Aorta (tissue), 5 donors: ENCODE measurements around the gene KCNJ9. TPM values are rescaled to one million over a fixed set of nuclear protein-coding genes. Genes with fewer than 3 reads are reported as not detected.
A peak's percentile ranks its signal among the peaks of the same experiment; 100 is the strongest.

Source experiments
- ATAC-seq: fragments of 200-7000 bp; cut with Tn5 transposase; one replicate; pipeline ENCODE4 v1.9.1; 2022; ENCODE audit warnings: moderate library complexity; ENCODE audit not compliant: low FRiP score
- DNase-seq, 2 donors: peaks; one replicate each; pipeline ENCODE4 v3.0.0-alpha.2; 2020
- H3K27ac ChIP-seq, 2 donors: one replicate each; pipeline ENCODE4 v1.5.1; 2013; ENCODE audit warnings: low read length in 2 of 2, mild to moderate bottlenecking in 2 of 2, moderate library complexity in 2 of 2, control low read depth in 1 of 2, inconsistent platforms in 1 of 2, low read depth in 1 of 2
- H3K27me3 ChIP-seq, 2 donors: one replicate each; pipeline ENCODE4 v1.6.1; 2013; ENCODE audit warnings: control low read depth in 1 of 2, low read length in 1 of 2, mild to moderate bottlenecking in 1 of 2, moderate library complexity in 1 of 2; ENCODE audit not compliant: insufficient read depth in 2 of 2, control insufficient read depth in 1 of 2
- H3K36me3 ChIP-seq, 2 donors: one replicate each; pipeline ENCODE4 v1.6.1; 2013; ENCODE audit warnings: control low read depth in 1 of 2, low read length in 1 of 2, mild to moderate bottlenecking in 1 of 2; ENCODE audit not compliant: insufficient read depth in 2 of 2, control insufficient read depth in 1 of 2
- H3K4me1 ChIP-seq, 2 donors: one replicate each; pipeline ENCODE4 v1.6.1; 2013; ENCODE audit warnings: low read length in 2 of 2, control low read depth in 1 of 2, mild to moderate bottlenecking in 1 of 2, moderate library complexity in 1 of 2; ENCODE audit not compliant: insufficient read depth in 2 of 2, control insufficient read depth in 1 of 2
- H3K4me3 ChIP-seq, 2 donors: one replicate each; pipeline ENCODE4 v1.5.1; 2013; ENCODE audit warnings: low read length in 2 of 2, control low read depth in 1 of 2, mild to moderate bottlenecking in 1 of 2
- H3K9me3 ChIP-seq: one replicate; pipeline ENCODE4 v1.6.1; 2013; ENCODE audit warnings: mild to moderate bottlenecking, low read length; ENCODE audit not compliant: control insufficient read depth
- WGBS, 2 donors: extraction: QIAGEN DNeasy Blood & Tissue Kit; methylation state at CpG; one replicate each; pipeline ENCODE4 v1.1.7; 2013; 5-methylcytosine and 5-hydroxymethylcytosine counted together
- intact Hi-C, 2 donors: fragments of 100-400 bp; cut with DNase I; formaldehyde crosslinking; loops; one replicate each; pipeline versions ENCODE4 v1.14.2 to v1.15.0; 2022
- polyA plus RNA-seq, 2 donors: library from polyadenylated mRNA; stranded (reverse); fragments of 200-250 nt; gene quantifications; one replicate each; pipeline ENCODE4 v1.2.3, GENCODE V29; 2013
- total RNA-seq, 2 donors: library from RNA; stranded (reverse); fragmentation: NEBNext Ultra II Directional; extraction: Animal tissue kit (Norgen Biotek cat#: 25700); gene quantifications; one replicate each; pipeline ENCODE4 v1.2.1, GENCODE V29; 2021
- donor health status: healthy with polysubstance abuse.
- donor health status: Bipolar disorder and iron deficiency.
- donor health status: DM: no; HTN: no; CAD: no.
- donor health status: DM: no; HTN: no; CAD: no.
- donor health status: DM: yes; HTN: yes; CAD: no.

Gene KCNJ9
- total and polyA plus RNA-seq, 4 donors = not detected

GRCh38 chr1:160134791-160135572, 53.6 kb downstream of the KCNJ9 start:
- DNase-seq (peak in 1 of 2 donors; percentile 42), ATAC-seq (no peak)
- Histone ChIP-seq H3K4me1 (peaks cover 2 to 10% of the 10 kb centered on the region in 2 donors), H3K36me3 (peaks cover 0 to 8% of the 10 kb centered on the region in 2 donors), H3K9me3 (no peaks in the 10 kb centered on the region), H3K27me3 (no peaks in the 10 kb centered on the region), H3K4me3 (no peak overlapping the region), H3K27ac (peak overlapping the region in 1 of 2 donors; percentile 2)
- 84 to 85% methylated on average over 20 of the region's 20 CpGs for WGBS, 2 donors
- intact Hi-C loops = no loop called here

GRCh38 chr1:160136121-160136925, 55.0 kb downstream of the KCNJ9 start:
- H3K27ac ChIP-seq = peak overlapping the region in 1 of 2 donors; percentile 2
- peaks cover 0 to 8% of the 10 kb centered on the region in 2 donors for H3K36me3 ChIP-seq
- H3K9me3 ChIP-seq = no peaks in the 10 kb centered on the region
- no peaks in the 10 kb centered on the region for H3K27me3 ChIP-seq
- no peak overlapping the region for H3K4me3 ChIP-seq
- intact Hi-C loops = no loop called here
- WGBS, 2 donors = 86 to 88% methylated on average over 22 of the region's 22 CpGs
- peaks cover 0 to 5% of the 10 kb centered on the region in 2 donors for H3K4me1 ChIP-seq
- ATAC-seq (no peak), DNase-seq (peak in 1 of 2 donors; percentile 63)

GRCh38 chr1:160136926-160137200, 55.5 kb downstream of the KCNJ9 start:
- Histone ChIP-seq H3K27ac (peak overlapping the region; percentile 2 to 52), H3K9me3 (no peaks in the 10 kb centered on the region), H3K4me3 (no peak overlapping the region), H3K4me1 (peaks cover 0 to 4% of the 10 kb centered on the region in 2 donors), H3K27me3 (no peaks in the 10 kb centered on the region), H3K36me3 (peaks cover 0 to 8% of the 10 kb centered on the region in 2 donors)
- intact Hi-C loops = no loop called here
- peak in 1 of 2 donors; percentile 54 for DNase-seq
- 52 to 66% methylated on average over 5 of the region's 5 CpGs for WGBS, 2 donors
- no peak for ATAC-seq

GRCh38 chr1:160137216-160137862, 56.0 kb downstream of the KCNJ9 start:
- Histone ChIP-seq H3K27ac (peak overlapping the region; percentile 4 to 52), H3K4me3 (no peak overlapping the region), H3K36me3 (peaks cover 0 to 8% of the 10 kb centered on the region in 2 donors), H3K9me3 (no peaks in the 10 kb centered on the region), H3K4me1 (peaks cover 0 to 4% of the 10 kb centered on the region in 2 donors), H3K27me3 (no peaks in the 10 kb centered on the region)
- ATAC-seq = no peak
- DNase-seq = peak in 1 of 2 donors; percentile 37
- intact Hi-C loops = no loop called here
- 82 to 85% methylated on average over 8 of the region's 8 CpGs for WGBS, 2 donors

- WGBS, 2 donors = 94 to 95% methylated on average over 8 of the region's 8 CpGs
- peaks cover 0 to 8% of the 10 kb centered on the region in 2 donors for H3K36me3 ChIP-seq
- H3K27me3 ChIP-seq = no peaks in the 10 kb centered on the region
- ATAC-seq (no peak), DNase-seq (peak in 1 of 2 donors; percentile 62)
- H3K9me3 ChIP-seq = no peaks in the 10 kb centered on the region
- no peak overlapping the region for H3K27ac ChIP-seq
- intact Hi-C loops = no loop called here
- H3K4me1 ChIP-seq = peaks cover 0 to 4% of the 10 kb centered on the region in 2 donors
- no peak overlapping the region for H3K4me3 ChIP-seq
These were observed 58.5 kb downstream of the KCNJ9 start for GRCh38 chr1:160139840-160140239.

Other genes starting within 250 kb of the KCNJ9 start
- under 1 TPM in 1 of 2 donors, not detected in 1; 0.21 TPM for gene VSIG8, start 218.9 kb upstream of the KCNJ9 start, total RNA-seq
- gene VSIG8, start 218.9 kb upstream of the KCNJ9 start, polyA plus RNA-seq = under 1 TPM in 1 of 2 donors, not detected in 1; 0.56 TPM
- 1 to 10 TPM; 2.5 to 2.7 TPM for gene CFAP45, start 181.4 kb upstream of the KCNJ9 start, total RNA-seq
- gene CFAP45, start 181.4 kb upstream of the KCNJ9 start, polyA plus RNA-seq = 1 to 10 TPM in 1 of 2 donors, not detected in 1; 2.7 TPM
- gene TAGLN2, start 156.0 kb upstream of the KCNJ9 start, total RNA-seq = 100 to 1,000 TPM; 316 to 350 TPM
- gene TAGLN2, start 156.0 kb upstream of the KCNJ9 start, polyA plus RNA-seq = 100 to 1,000 TPM; 349 to 383 TPM
- under 1 TPM in 1 of 2 donors, not detected in 1; 0.30 TPM for gene IGSF9, start 135.9 kb upstream of the KCNJ9 start, total RNA-seq
- 1 to 10 TPM in 1 of 2 donors, under 1 TPM in 1; 0.05 to 1.0 TPM for gene IGSF9, start 135.9 kb upstream of the KCNJ9 start, polyA plus RNA-seq
- not detected for gene SLAMF9, start 127.3 kb upstream of the KCNJ9 start, total RNA-seq
- gene SLAMF9, start 127.3 kb upstream of the KCNJ9 start, polyA plus RNA-seq = not detected
- 1 to 10 TPM; 5.3 to 6.7 TPM for gene PIGM, start 49.5 kb upstream of the KCNJ9 start, total RNA-seq
- 1 to 10 TPM; 1.3 to 3.6 TPM for gene PIGM, start 49.5 kb upstream of the KCNJ9 start, polyA plus RNA-seq
- gene KCNJ10, start 11.4 kb upstream of the KCNJ9 start, total RNA-seq = under 1 TPM; 0.10 to 0.24 TPM
- under 1 TPM in 1 of 2 donors, not detected in 1; 0.63 TPM for gene KCNJ10, start 11.4 kb upstream of the KCNJ9 start, polyA plus RNA-seq
- 10 to 100 TPM; 29.5 to 33.5 TPM for gene IGSF8, start 17.1 kb downstream of the KCNJ9 start, total RNA-seq
- 10 to 100 TPM; 10.5 to 48.0 TPM for gene IGSF8, start 17.1 kb downstream of the KCNJ9 start, polyA plus RNA-seq
- 10 to 100 TPM; 24.8 to 27.7 TPM for gene ATP1A2, start 34.2 kb downstream of the KCNJ9 start, total RNA-seq
- gene ATP1A2, start 34.2 kb downstream of the KCNJ9 start, polyA plus RNA-seq = 10 to 100 TPM; 15.3 to 26.9 TPM
- gene ATP1A4, start 70.1 kb downstream of the KCNJ9 start, total RNA-seq = under 1 TPM in 1 of 2 donors, not detected in 1; 0.19 TPM
- under 1 TPM in 1 of 2 donors, not detected in 1; 0.36 TPM for gene ATP1A4, start 70.1 kb downstream of the KCNJ9 start, polyA plus RNA-seq
- 1 to 10 TPM; 1.6 to 4.4 TPM for gene CASQ1, start 109.0 kb downstream of the KCNJ9 start, total RNA-seq
- gene CASQ1, start 109.0 kb downstream of the KCNJ9 start, polyA plus RNA-seq = 10 to 100 TPM in 1 of 2 donors, 1 to 10 TPM in 1; 3.5 to 15.2 TPM
- 100 to 1,000 TPM; 258 to 313 TPM for gene PEA15, start 123.8 kb downstream of the KCNJ9 start, total RNA-seq
- gene PEA15, start 123.8 kb downstream of the KCNJ9 start, polyA plus RNA-seq = 100 to 1,000 TPM; 296 to 350 TPM
- 100 to 1,000 TPM; 134 to 152 TPM for gene DCAF8, start 181.0 kb downstream of the KCNJ9 start, total RNA-seq
- 100 to 1,000 TPM in 1 of 2 donors, 10 to 100 TPM in 1; 39.2 to 128 TPM for gene DCAF8, start 181.0 kb downstream of the KCNJ9 start, polyA plus RNA-seq
- 10 to 100 TPM; 44.8 to 55.1 TPM for gene PEX19, start 203.6 kb downstream of the KCNJ9 start, total RNA-seq
- 10 to 100 TPM; 32.2 to 32.3 TPM for gene PEX19, start 203.6 kb downstream of the KCNJ9 start, polyA plus RNA-seq